Adrenal gland (tissue), 12 donors: Measurements from ENCODE around the gene TNRC6C. TPM values are rescaled to one million over a fixed set of nuclear protein-coding genes. Genes with fewer than 3 reads are reported as not detected.
"Not testable (repeated sequence)": the region's sequence is repeated elsewhere in the genome, so short reads cannot be mapped to it uniquely, and the experiment has no call there.

ENCODE experiments used
- DNase-seq, 7 donors: peaks; one replicate each; pipeline ENCODE4 v3.0.0-alpha.2; 2019 to 2020
- H3K27ac ChIP-seq, 5 donors: fragments of 200-600 bp; sonication (generic) in 4 of 5; 1 replicate in 3 of 5; 2 replicates in 2 of 5; pipeline versions ENCODE4 v1.5.1 to v1.8.0; 2016 to 2020; ENCODE audit warnings: mild to moderate bottlenecking in 1 of 5
- H3K27me3 ChIP-seq: fragments of 200-600 bp; 2 replicates; pipeline ENCODE4 v1.8.0; 2021
- H3K36me3 ChIP-seq, 2 donors: fragments of 200-600 bp; replicated peaks in 1 of 2; 1 replicate in 1 of 2; 2 replicates in 1 of 2; pipeline versions ENCODE4 v1.5.1 to v1.8.0; 2018 to 2022
- H3K4me1 ChIP-seq, 2 donors: fragments of 200-600 bp; replicated peaks in 1 of 2; 1 replicate in 1 of 2; 2 replicates in 1 of 2; pipeline versions ENCODE4 v1.5.1 to v1.8.0; 2018 to 2021
- H3K4me3 ChIP-seq, 4 donors: fragments of 200-600 bp; sonication (generic) in 3 of 4; one replicate each; pipeline ENCODE4 v1.5.1; 2016 to 2018
- H3K9me3 ChIP-seq, 3 donors: fragments of 200-600 bp; sonication (generic) in 1 of 3; replicated peaks in 1 of 3; 1 replicate in 2 of 3; 2 replicates in 1 of 3; pipeline versions ENCODE4 v1.5.1 to v1.8.0; 2016 to 2021
- POLR2A ChIP-seq, 2 donors: fragments of 450-650 bp; IDR thresholded peaks; one replicate each; pipeline ENCODE4 v1.6.1; 2017; ENCODE audit warnings: antibody characterized with exemption in 2 of 2, mild to moderate bottlenecking in 2 of 2, moderate library complexity in 1 of 2
- WGBS, 4 donors: extraction: QIAGEN DNeasy Blood & Tissue Kit in 2 of 4; methylation state at CpG; one replicate each; pipeline versions ENCODE4 v1.1.5 to v1.1.7; 2013 to 2017; 5-methylcytosine and 5-hydroxymethylcytosine counted together
- intact Hi-C, 2 donors: fragments of 100-400 bp; cut with DNase I; formaldehyde crosslinking; loops; one replicate each; pipeline versions ENCODE4 v1.14.1 to v1.15.0; 2022 to 2023
- polyA plus RNA-seq, 3 donors: library from polyadenylated mRNA; stranded (reverse); fragments of 200-250 nt in 2 of 3; fragments of 350-450 nt in 1 of 3; fragmentation: Illumina TruSeq in 1 of 3; extraction: RNeasy Lipid Tissue Mini Kit (QIAGEN cat#74804) in 1 of 3; gene quantifications; one replicate each; pipeline ENCODE4 v1.2.3, GENCODE V29; 2013 to 2014
- total RNA-seq, 9 donors: library from RNA; depleted of rRNA in 4 of 9; stranded (reverse); fragments of >200 nt in 4 of 9; fragments of 120-200 nt in 1 of 9; fragmentation: NEBNext Ultra II Directional in 1 of 9; extraction: Animal tissue kit (Norgen Biotek cat#: 25700) in 1 of 9; gene quantifications; one replicate each; pipeline versions ENCODE4 v1.1.0 to v1.2.4, GENCODE V29; 2013 to 2023
- TF ChIP-seq, protein P1 (sequence below), 6 experiments: fragments of 450-650 bp in 4 of 6; fragments of 200-600 bp in 2 of 6; sonication (generic) in 1 of 6; IDR thresholded peaks; 1 replicate in 5 of 6; 2 replicates in 1 of 6; pipeline versions ENCODE4 v1.5.1 to v1.8.0; 2016 to 2021; ENCODE audit warnings: antibody characterized with exemption in 6 of 6, mild to moderate bottlenecking in 2 of 6, moderate library complexity in 1 of 6
- donor health status: healthy with polysubstance abuse.
- donor health status: Bipolar disorder and iron deficiency.
- donor health status: DM: yes; HTN: yes; CAD: no.
- donor health status: DM: no; HTN: no; CAD: no.
- donor health status: DM: no; HTN: no; CAD: no.
- donor health status: DM: yes; HTN: yes; CAD: no.

The TNRC6C gene
- total and polyA plus RNA-seq, 12 donors, result 2.8 to 18.7 (median 11.2) TPM

DNA sequence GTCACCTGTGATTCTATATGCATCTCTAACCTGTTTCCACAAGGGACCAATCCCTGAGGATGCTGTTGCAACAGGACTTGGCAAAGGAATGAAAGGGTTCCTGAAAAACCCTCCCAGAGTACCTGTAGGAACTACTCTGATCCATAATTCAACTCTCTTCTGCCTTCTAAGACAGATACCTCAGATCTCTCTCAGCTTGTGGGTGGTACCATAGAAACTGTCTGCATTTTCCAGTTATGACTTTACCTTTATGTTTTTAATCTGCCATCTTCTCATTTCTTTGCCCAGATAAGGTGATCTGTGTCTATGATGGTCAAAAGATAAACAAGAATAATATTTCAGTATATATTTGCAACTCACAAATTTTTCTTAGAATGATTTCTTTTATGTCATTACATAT is 105.0 kb downstream of the TNRC6C start:
- intact Hi-C loops, result no loop called here
- TF ChIP-seq POLR2A (IDR thresholded peaks at IDR 0.05), result no peak
- TF ChIP-seq, protein P1, sequence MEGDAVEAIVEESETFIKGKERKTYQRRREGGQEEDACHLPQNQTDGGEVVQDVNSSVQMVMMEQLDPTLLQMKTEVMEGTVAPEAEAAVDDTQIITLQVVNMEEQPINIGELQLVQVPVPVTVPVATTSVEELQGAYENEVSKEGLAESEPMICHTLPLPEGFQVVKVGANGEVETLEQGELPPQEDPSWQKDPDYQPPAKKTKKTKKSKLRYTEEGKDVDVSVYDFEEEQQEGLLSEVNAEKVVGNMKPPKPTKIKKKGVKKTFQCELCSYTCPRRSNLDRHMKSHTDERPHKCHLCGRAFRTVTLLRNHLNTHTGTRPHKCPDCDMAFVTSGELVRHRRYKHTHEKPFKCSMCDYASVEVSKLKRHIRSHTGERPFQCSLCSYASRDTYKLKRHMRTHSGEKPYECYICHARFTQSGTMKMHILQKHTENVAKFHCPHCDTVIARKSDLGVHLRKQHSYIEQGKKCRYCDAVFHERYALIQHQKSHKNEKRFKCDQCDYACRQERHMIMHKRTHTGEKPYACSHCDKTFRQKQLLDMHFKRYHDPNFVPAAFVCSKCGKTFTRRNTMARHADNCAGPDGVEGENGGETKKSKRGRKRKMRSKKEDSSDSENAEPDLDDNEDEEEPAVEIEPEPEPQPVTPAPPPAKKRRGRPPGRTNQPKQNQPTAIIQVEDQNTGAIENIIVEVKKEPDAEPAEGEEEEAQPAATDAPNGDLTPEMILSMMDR (IDR thresholded peaks at IDR 0.05), result no peak
- no peak overlapping the region for H3K27ac ChIP-seq

DNA sequence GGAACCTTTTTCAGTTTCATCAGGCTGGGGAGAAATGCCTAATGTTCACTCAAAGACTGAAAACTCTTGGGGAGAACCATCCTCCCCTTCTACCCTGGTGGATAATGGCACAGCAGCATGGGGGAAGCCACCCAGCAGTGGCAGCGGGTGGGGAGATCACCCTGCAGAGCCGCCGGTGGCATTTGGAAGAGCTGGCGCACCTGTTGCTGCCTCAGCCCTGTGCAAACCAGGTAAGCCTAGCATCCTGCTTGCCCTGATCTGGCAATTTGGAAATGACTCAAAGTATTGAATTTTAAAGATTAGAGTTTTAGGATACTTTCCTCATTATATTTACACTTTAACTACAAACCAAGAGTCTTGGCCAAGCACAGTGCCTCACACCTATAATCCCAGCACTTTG is 106.2 kb downstream of the TNRC6C start:
- intact Hi-C loops, result no loop called here
- TF ChIP-seq, protein P1 (IDR thresholded peaks at IDR 0.05), result no peak
- TF ChIP-seq POLR2A (IDR thresholded peaks at IDR 0.05), result no peak
- DNase-seq, result no peak
- Histone ChIP-seq H3K27me3 (no peaks in the 10 kb centered on the region), H3K4me1 (no peaks in the 10 kb centered on the region), H3K27ac (no peak overlapping the region), H3K9me3 (no peaks in the 10 kb centered on the region), H3K36me3 (peaks cover 0 to 29% of the 10 kb centered on the region in 2 donors), H3K4me3 (no peak overlapping the region)
- WGBS, 4 donors, result 93 to 99% (median 97%) methylated on average over 4 of the region's 4 CpGs

More for the DNA sequence above, 105.0 kb downstream of the TNRC6C start:
- Histone ChIP-seq H3K9me3 (no peaks in the 10 kb centered on the region), H3K4me3 (no peak overlapping the region), H3K36me3 (peaks cover 0 to 17% of the 10 kb centered on the region in 2 donors), H3K4me1 (peaks cover 0 to 6% of the 10 kb centered on the region in 2 donors), H3K27me3 (no peaks in the 10 kb centered on the region)
- no peak for DNase-seq

GRCh38 chr17:78066976-78067375 is 108.5 kb downstream of the TNRC6C start:
- H3K9me3 ChIP-seq, H3K4me3 ChIP-seq, H3K4me1 ChIP-seq, H3K27me3 ChIP-seq, DNase-seq, intact Hi-C loops, H3K27ac ChIP-seq: not testable (repeated sequence)
- 90 to 97% (median 93%) methylated on average over 4 of the region's 4 CpGs for WGBS, 4 donors
- H3K36me3 ChIP-seq, result peaks cover 0 to 43% of the 10 kb centered on the region in 2 donors

DNA sequence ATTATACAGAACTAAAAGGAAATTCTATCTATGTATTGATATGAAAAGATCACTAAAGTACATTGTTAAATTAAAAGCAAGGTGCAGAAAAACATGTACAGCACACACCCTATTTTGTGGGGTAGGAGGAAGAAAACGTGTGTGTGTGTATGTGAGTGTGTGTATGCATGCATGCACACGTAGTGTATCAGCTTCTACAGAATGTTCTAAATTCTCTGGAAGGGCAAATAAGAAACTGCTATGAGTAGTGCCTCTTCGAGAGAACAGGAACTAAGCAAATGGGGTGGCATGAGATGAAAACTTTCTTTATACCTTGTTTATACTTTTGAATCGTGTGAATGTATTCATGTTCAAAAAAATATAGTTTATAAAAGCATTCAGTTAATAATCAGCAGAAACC is 111.2 kb downstream of the TNRC6C start:
- intact Hi-C loops, result no loop called here
- DNase-seq, result no peak
- H3K4me3 ChIP-seq, result no peak overlapping the region
- no peak overlapping the region for H3K27ac ChIP-seq
- WGBS, 4 donors, result 76 to 85% (median 84%) methylated on average over 4 of the region's 4 CpGs
- H3K36me3 ChIP-seq, result peaks cover 0 to 70% of the 10 kb centered on the region in 2 donors
- TF ChIP-seq, protein P1 (IDR thresholded peaks at IDR 0.05), result no peak
- TF ChIP-seq POLR2A (IDR thresholded peaks at IDR 0.05), result no peak
- no peaks in the 10 kb centered on the region for H3K9me3 ChIP-seq
- H3K27me3 ChIP-seq, result no peaks in the 10 kb centered on the region
- no peaks in the 10 kb centered on the region for H3K4me1 ChIP-seq

DNA sequence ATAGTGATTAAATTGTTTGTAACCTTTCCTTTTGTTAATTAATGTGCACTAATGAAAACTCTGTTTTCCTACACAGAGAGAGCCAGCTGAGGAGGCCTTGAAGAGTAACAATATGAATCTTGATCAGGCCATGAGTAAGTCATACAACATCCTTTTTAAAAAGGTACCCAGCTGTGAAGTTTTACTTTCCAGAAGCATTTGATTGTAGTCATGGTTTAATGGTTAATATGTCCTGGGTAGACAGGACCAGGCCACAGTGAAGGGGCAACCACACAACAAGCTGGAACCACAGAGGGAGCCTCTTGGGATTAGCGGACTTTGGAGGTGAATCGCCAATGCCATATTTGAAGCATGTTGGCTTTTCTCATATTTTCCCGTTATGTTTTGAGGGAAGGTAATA is 114.5 kb downstream of the TNRC6C start:
- TF ChIP-seq POLR2A (IDR thresholded peaks at IDR 0.05), result no peak
- TF ChIP-seq, protein P1 (IDR thresholded peaks at IDR 0.05), result no peak
- peaks cover 0 to 89% of the 10 kb centered on the region in 2 donors for H3K36me3 ChIP-seq
- H3K4me3 ChIP-seq, result no peak overlapping the region
- no peak overlapping the region for H3K27ac ChIP-seq
- H3K9me3 ChIP-seq, result no peaks in the 10 kb centered on the region
- no peaks in the 10 kb centered on the region for H3K4me1 ChIP-seq
- intact Hi-C loops, result no loop called here
- no peak for DNase-seq
- no peaks in the 10 kb centered on the region for H3K27me3 ChIP-seq
- WGBS, 4 donors, result 90 to 97% (median 93%) methylated on average over 3 of the region's 3 CpGs
